K562 (cell line): ENCODE measurements around the gene ILF2. TPM values are rescaled to one million over a fixed set of nuclear protein-coding genes. Genes with fewer than 3 reads are reported as not detected.

Source experiments
- CSDE1 ChIP-seq, 2 experiments: fragments of 450-650 bp; IDR thresholded peaks; 2 replicates each; pipeline ENCODE4 v1.6.1; 2016; ENCODE audit warnings: mild to moderate bottlenecking in 1 of 2
- DIDO1 ChIP-seq: fragments of 450-650 bp; IDR thresholded peaks from 2 replicates; pipeline ENCODE4 v1.6.1; 2016; ENCODE audit warnings: low read depth, missing biosample characterization, missing genetic modification characterization
- ELF2 ChIP-seq: fragments of 250-450 bp; sonication (Bioruptor Pico); IDR thresholded peaks from 2 replicates; pipeline ENCODE4 v1.5.0; 2021; ENCODE audit warnings: mild to moderate bottlenecking
- EP300 ChIP-seq: IDR thresholded peaks from 2 replicates; pipeline ENCODE4 v1.6.1; 2012; ENCODE audit warnings: low read length, improper control_type of control experiment
- HNRNPUL1 ChIP-seq: fragments of 200-400 bp; formaldehyde crosslinking; IDR thresholded peaks from 2 replicates; pipeline ENCODE4 v1.6.1; 2017; ENCODE audit warnings: low read length
- MAZ ChIP-seq, 2 experiments: fragments of 450-650 bp in 1 of 2; sonication (generic) in 1 of 2; formaldehyde crosslinking; IDR thresholded peaks in 1 of 2; conservative IDR thresholded peaks in 1 of 2; 2 replicates each; pipeline versions ENCODE4 v1.4.0 to v1.5.0; 2020; ENCODE audit warnings: mild to moderate bottlenecking in 1 of 2, missing genetic modification reagents in 1 of 2
- PCBP1 ChIP-seq: fragments of 200-400 bp; formaldehyde crosslinking; IDR thresholded peaks from 2 replicates; pipeline ENCODE4 v1.6.1; 2018; ENCODE audit warnings: mild to moderate bottlenecking, low read depth, low read length; ENCODE audit not compliant: poor library complexity, severe bottlenecking
- SIN3B ChIP-seq: fragments of 450-650 bp; IDR thresholded peaks from 2 replicates; pipeline ENCODE4 v1.6.1; 2017; ENCODE audit warnings: low read depth, mild to moderate bottlenecking, moderate library complexity
- TCF7 ChIP-seq: sonication (generic); IDR thresholded peaks from 2 replicates; pipeline ENCODE4 v1.6.1; 2016; ENCODE audit warnings: antibody characterized with exemption, borderline replicate concordance
- TEAD1 ChIP-seq, 2 experiments: fragments of 450-650 bp in 1 of 2; sonication (generic) in 1 of 2; formaldehyde crosslinking; IDR thresholded peaks; 2 replicates each; pipeline versions ENCODE4 v1.4.0 to v1.8.0; 2020 to 2022; ENCODE audit warnings: mild to moderate bottlenecking in 2 of 2, missing genetic modification reagents in 1 of 2
- VEZF1 ChIP-seq: fragments of 200-800 bp; sonication (Bioruptor generic); IDR thresholded peaks from 2 replicates; pipeline ENCODE4 v1.6.1; 2017; ENCODE audit warnings: missing genetic modification characterization, missing compliant biosample characterization
- ZNF146 ChIP-seq: IDR thresholded peaks from one replicate; pipeline ENCODE4 v1.6.1; 2018; ENCODE audit warnings: missing compliant biosample characterization; ENCODE audit not compliant: unreplicated experiment
- ZNF197 ChIP-seq: fragments of 200-800 bp; sonication (Bioruptor generic); IDR thresholded peaks from 2 replicates; pipeline ENCODE4 v1.6.1; 2016; ENCODE audit warnings: low read depth, missing genetic modification characterization, missing compliant biosample characterization
- ZNF23 ChIP-seq: fragments of 250-450 bp; sonication (Bioruptor Pico); IDR thresholded peaks from 2 replicates; pipeline ENCODE4 v1.4.0; 2020; ENCODE audit warnings: mild to moderate bottlenecking
- ZNF324 ChIP-seq: fragments of 250-450 bp; sonication (Bioruptor Pico); IDR thresholded peaks from 2 replicates; pipeline ENCODE4 v1.4.0; 2020; ENCODE audit warnings: mild to moderate bottlenecking
- ZNF398 ChIP-seq: fragments of 250-450 bp; sonication (Bioruptor Pico); IDR thresholded peaks from 2 replicates; pipeline ENCODE4 v1.8.0; 2021; ENCODE audit warnings: moderate library complexity, mild to moderate bottlenecking, inconsistent platforms
- ZNF444 ChIP-seq: fragments of 250-450 bp; sonication (Bioruptor Pico); IDR thresholded peaks from 2 replicates; pipeline ENCODE4 v1.4.0; 2020; ENCODE audit warnings: mild to moderate bottlenecking, moderate library complexity
- polyA plus RNA-seq, 8 experiments: library from polyadenylated mRNA; depleted of rRNA in 4 of 8; stranded (reverse) in 5 of 8; unstranded in 3 of 8; fragments of >200 nt; fragmentation: Nextera tagmentation in 2 of 8; fragmentation: Illumina TruSeq in 1 of 8; extraction: Ambion mirVana in 2 of 8; extraction: Trizol in 1 of 8; gene quantifications; 2 replicates each; pipeline versions ENCODE4 v1.2.1 to v1.2.3, GENCODE V29; 2011 to 2014; ENCODE audit warnings: inconsistent platforms in 1 of 8, missing spikeins in 1 of 8
- total RNA-seq, 7 experiments: library from RNA; depleted of rRNA in 6 of 7; stranded (reverse); fragments of >200 nt in 6 of 7; fragmentation: Illumina TruSeq in 2 of 7; extraction: Trizol in 2 of 7; gene quantifications; 2 replicates each; pipeline versions ENCODE4 v1.2.1 to v1.2.3, GENCODE V29; 2011 to 2021; ENCODE audit warnings: low replicate concordance in 1 of 7
- TF ChIP-seq, protein P1 (sequence below): IDR thresholded peaks from 3 replicates; pipeline ENCODE4 v1.6.1; 2011; ENCODE audit warnings: borderline replicate concordance, mild to moderate bottlenecking; ENCODE audit not compliant: insufficient read length, insufficient read depth
- TF ChIP-seq, protein P2 (sequence below): sonication (generic); formaldehyde crosslinking; IDR thresholded peaks from 2 replicates; pipeline ENCODE4 v1.8.0; 2022; ENCODE audit warnings: mild to moderate bottlenecking, missing genetic modification reagents

Gene ILF2
- total and polyA plus RNA-seq, 9 of the 15 experiments (the other 6 are each of a cell fraction or from before 2014, with no cell fraction given) = 282 to 726 (median 474) TPM

- peak in 1 of 2 experiments; percentile 88; a peak in 2 of 4 replicates for TF ChIP-seq CSDE1 (IDR thresholded peaks at IDR 0.05)
- no peak for TF ChIP-seq PCBP1
- no peak; a peak in 2 of 4 replicates for TF ChIP-seq MAZ (CRISPR knock-in tag; conservative IDR thresholded peaks at IDR 0.05 in 1 of 2, IDR thresholded peaks at IDR 0.05 in 1 of 2)
- TF ChIP-seq EP300 = peak; percentile 66; the same call in 1 of the 2 replicates
- TF ChIP-seq HNRNPUL1 = no peak
- TF ChIP-seq, protein P1, sequence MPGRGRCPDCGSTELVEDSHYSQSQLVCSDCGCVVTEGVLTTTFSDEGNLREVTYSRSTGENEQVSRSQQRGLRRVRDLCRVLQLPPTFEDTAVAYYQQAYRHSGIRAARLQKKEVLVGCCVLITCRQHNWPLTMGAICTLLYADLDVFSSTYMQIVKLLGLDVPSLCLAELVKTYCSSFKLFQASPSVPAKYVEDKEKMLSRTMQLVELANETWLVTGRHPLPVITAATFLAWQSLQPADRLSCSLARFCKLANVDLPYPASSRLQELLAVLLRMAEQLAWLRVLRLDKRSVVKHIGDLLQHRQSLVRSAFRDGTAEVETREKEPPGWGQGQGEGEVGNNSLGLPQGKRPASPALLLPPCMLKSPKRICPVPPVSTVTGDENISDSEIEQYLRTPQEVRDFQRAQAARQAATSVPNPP = no peak
- no peak for TF ChIP-seq ZNF444
- no peak for TF ChIP-seq ZNF197 (CRISPR knock-in tag)
- TF ChIP-seq SIN3B = peak; percentile 93
- no peak for TF ChIP-seq TCF7
- no peak for TF ChIP-seq ZNF23
- TF ChIP-seq DIDO1 (tag) = no peak
- no peak for TF ChIP-seq ZNF324 (CRISPR knock-in tag)
- TF ChIP-seq TEAD1 (CRISPR knock-in tag; IDR thresholded peaks at IDR 0.05) = peak; percentile 15 to 64; a peak in 1 of 4 replicates
- no peak for TF ChIP-seq ZNF398 (CRISPR knock-in tag)
- no peak for TF ChIP-seq ZNF146 (CRISPR knock-in tag)
- TF ChIP-seq, protein P2, sequence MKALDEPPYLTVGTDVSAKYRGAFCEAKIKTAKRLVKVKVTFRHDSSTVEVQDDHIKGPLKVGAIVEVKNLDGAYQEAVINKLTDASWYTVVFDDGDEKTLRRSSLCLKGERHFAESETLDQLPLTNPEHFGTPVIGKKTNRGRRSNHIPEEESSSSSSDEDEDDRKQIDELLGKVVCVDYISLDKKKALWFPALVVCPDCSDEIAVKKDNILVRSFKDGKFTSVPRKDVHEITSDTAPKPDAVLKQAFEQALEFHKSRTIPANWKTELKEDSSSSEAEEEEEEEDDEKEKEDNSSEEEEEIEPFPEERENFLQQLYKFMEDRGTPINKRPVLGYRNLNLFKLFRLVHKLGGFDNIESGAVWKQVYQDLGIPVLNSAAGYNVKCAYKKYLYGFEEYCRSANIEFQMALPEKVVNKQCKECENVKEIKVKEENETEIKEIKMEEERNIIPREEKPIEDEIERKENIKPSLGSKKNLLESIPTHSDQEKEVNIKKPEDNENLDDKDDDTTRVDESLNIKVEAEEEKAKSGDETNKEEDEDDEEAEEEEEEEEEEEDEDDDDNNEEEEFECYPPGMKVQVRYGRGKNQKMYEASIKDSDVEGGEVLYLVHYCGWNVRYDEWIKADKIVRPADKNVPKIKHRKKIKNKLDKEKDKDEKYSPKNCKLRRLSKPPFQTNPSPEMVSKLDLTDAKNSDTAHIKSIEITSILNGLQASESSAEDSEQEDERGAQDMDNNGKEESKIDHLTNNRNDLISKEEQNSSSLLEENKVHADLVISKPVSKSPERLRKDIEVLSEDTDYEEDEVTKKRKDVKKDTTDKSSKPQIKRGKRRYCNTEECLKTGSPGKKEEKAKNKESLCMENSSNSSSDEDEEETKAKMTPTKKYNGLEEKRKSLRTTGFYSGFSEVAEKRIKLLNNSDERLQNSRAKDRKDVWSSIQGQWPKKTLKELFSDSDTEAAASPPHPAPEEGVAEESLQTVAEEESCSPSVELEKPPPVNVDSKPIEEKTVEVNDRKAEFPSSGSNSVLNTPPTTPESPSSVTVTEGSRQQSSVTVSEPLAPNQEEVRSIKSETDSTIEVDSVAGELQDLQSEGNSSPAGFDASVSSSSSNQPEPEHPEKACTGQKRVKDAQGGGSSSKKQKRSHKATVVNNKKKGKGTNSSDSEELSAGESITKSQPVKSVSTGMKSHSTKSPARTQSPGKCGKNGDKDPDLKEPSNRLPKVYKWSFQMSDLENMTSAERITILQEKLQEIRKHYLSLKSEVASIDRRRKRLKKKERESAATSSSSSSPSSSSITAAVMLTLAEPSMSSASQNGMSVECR = peak; percentile 8; the same call in 1 of the 2 replicates
- TF ChIP-seq ELF2 = no peak
- peak; percentile 52 for TF ChIP-seq VEZF1 (CRISPR knock-in tag)
Observed at GRCh38 chr1:153670859-153671627, at the start of gene ILF2 (continued).
